ENCODE data around the gene DEFB132.

GRCh38 chr20:271528-271927, 14.0 kb downstream of the DEFB132 start:
- TF ChIP-seq EZH2 (IDR thresholded peaks at IDR 0.05; ENCODE audit: borderline replicate concordance, insufficient read depth, low read depth, low read length, poor library complexity, severe bottlenecking), result no peak
- no peak for TF ChIP-seq CTCF (IDR thresholded peaks at IDR 0.05)
